Glutamatergic neuron (in vitro differentiated cells): ENCODE data around the gene CCNT2. TPM values are rescaled to one million over a fixed set of nuclear protein-coding genes. Genes with fewer than 3 reads are reported as not detected.

Source experiments
- DNase-seq: peaks from one replicate; pipeline ENCODE4 v3.0.0; 2022
- H3K27ac Mint-ChIP-seq: one replicate; pipeline ENCODE4 v1.8.0; 2020; ENCODE audit warnings: mild to moderate bottlenecking, mixed read lengths, inconsistent platforms; ENCODE audit not compliant: unreplicated experiment
- H3K27me3 Mint-ChIP-seq: one replicate; pipeline ENCODE4 v1.8.0; 2020; ENCODE audit warnings: mild to moderate bottlenecking, moderate library complexity, mixed read lengths, inconsistent platforms; ENCODE audit not compliant: unreplicated experiment
- H3K36me3 Mint-ChIP-seq: one replicate; pipeline ENCODE4 v1.8.0; 2020; ENCODE audit warnings: mild to moderate bottlenecking, mixed read lengths, inconsistent platforms; ENCODE audit not compliant: unreplicated experiment
- H3K4me1 Mint-ChIP-seq: one replicate; pipeline ENCODE4 v1.8.0; 2020; ENCODE audit warnings: mild to moderate bottlenecking, low read depth, mixed read lengths, inconsistent platforms; ENCODE audit not compliant: unreplicated experiment
- H3K4me3 Mint-ChIP-seq: one replicate; pipeline ENCODE4 v1.8.0; 2020; ENCODE audit warnings: mild to moderate bottlenecking, mixed read lengths, inconsistent platforms; ENCODE audit not compliant: unreplicated experiment
- H3K9me3 Mint-ChIP-seq: one replicate; pipeline ENCODE4 v1.8.0; 2020; ENCODE audit warnings: mild to moderate bottlenecking, moderate library complexity, mixed read lengths, inconsistent platforms; ENCODE audit not compliant: unreplicated experiment
- total RNA-seq: library from RNA; stranded (reverse); fragmentation: NEBNext Ultra II Directional; extraction: Animal tissue kit (Norgen Biotek cat#: 25700); gene quantifications from one replicate; pipeline ENCODE4 v1.2.1, GENCODE V29; 2021; ENCODE audit not compliant: unreplicated experiment
- TF ChIP-seq, protein P1 (sequence below): fragments of 200-600 bp; sonication (generic); IDR thresholded peaks from one replicate; pipeline ENCODE4 v1.5.0; 2021; ENCODE audit not compliant: partially characterized antibody, unreplicated experiment

Gene CCNT2
- total RNA-seq, 1 donor from 2014 or later, result 70.0 TPM

DNA sequence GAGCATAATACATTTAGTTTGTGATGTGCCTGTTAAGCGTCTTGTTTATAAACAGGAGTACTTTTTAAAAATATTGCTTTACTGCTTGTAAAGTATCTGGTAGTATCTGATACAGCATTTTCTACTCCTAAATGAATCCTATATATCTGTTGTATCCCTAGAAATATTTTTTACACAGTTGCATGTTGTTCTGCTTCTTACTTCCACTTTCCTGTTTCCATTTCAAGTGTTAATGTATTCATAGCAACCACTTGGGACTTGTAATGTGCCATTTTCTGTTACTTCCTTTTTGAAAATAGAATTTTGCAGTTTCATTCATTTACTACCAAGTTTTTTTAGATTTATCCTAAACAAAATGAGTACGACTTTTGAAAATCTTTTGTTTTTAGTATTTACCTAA lies 24.9 kb downstream of the CCNT2 start:
- H3K27ac Mint-ChIP-seq, result no peak overlapping the region
- no peaks in the 10 kb centered on the region for H3K27me3 Mint-ChIP-seq
- TF ChIP-seq, protein P1, sequence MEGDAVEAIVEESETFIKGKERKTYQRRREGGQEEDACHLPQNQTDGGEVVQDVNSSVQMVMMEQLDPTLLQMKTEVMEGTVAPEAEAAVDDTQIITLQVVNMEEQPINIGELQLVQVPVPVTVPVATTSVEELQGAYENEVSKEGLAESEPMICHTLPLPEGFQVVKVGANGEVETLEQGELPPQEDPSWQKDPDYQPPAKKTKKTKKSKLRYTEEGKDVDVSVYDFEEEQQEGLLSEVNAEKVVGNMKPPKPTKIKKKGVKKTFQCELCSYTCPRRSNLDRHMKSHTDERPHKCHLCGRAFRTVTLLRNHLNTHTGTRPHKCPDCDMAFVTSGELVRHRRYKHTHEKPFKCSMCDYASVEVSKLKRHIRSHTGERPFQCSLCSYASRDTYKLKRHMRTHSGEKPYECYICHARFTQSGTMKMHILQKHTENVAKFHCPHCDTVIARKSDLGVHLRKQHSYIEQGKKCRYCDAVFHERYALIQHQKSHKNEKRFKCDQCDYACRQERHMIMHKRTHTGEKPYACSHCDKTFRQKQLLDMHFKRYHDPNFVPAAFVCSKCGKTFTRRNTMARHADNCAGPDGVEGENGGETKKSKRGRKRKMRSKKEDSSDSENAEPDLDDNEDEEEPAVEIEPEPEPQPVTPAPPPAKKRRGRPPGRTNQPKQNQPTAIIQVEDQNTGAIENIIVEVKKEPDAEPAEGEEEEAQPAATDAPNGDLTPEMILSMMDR, result no peak
- H3K4me3 Mint-ChIP-seq, result no peak overlapping the region
- no peak for DNase-seq
- H3K4me1 Mint-ChIP-seq, result no peaks in the 10 kb centered on the region
- H3K36me3 Mint-ChIP-seq, result no peaks in the 10 kb centered on the region
- H3K9me3 Mint-ChIP-seq, result no peaks in the 10 kb centered on the region

DNA sequence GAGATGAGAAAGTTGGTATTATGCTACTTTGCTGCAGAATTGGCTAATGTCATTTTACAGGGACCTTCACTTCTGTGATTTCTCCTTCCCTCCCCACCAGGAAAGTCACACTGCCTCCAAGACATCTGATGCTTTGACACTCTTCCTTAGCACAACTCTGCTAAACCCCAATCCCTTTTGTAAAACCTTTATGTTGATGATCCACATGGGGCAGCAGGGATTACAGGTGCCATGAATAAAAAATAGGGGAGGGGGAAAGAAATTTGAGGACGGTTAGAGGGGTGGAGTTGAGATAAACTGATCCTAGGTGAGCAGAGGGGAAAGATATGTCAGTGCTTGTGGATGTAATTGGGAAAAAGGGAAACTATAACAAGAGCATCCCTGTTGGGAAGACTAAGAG lies 26.4 kb downstream of the CCNT2 start:
- no peak overlapping the region for H3K4me3 Mint-ChIP-seq
- no peaks in the 10 kb centered on the region for H3K27me3 Mint-ChIP-seq
- no peak for DNase-seq
- no peaks in the 10 kb centered on the region for H3K4me1 Mint-ChIP-seq
- TF ChIP-seq, protein P1, result no peak
- no peaks in the 10 kb centered on the region for H3K9me3 Mint-ChIP-seq
- no peak overlapping the region for H3K27ac Mint-ChIP-seq
- H3K36me3 Mint-ChIP-seq, result no peaks in the 10 kb centered on the region

DNA sequence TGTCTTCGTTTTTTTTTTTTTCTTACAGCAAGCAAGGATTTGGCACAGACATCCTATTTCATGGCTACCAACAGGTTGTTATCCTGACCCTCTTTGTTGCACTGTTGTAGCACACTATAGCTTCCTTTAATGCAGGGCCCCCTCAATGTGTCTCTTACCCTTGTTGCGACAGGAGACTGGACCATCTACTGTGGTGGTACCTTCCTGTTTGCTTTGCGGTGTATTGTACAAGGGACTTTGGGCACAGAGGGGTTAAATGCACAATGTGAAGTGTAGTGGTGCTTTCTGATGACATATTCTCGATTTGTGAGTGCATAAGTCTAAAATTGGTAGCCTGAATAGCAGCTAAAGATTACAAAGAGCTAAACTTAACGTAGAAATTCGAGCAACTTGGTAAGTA lies 27.5 kb downstream of the CCNT2 start:
- DNase-seq, result no peak
- peaks cover 3% of the 10 kb centered on the region for H3K36me3 Mint-ChIP-seq
- TF ChIP-seq, protein P1, result no peak
- no peaks in the 10 kb centered on the region for H3K9me3 Mint-ChIP-seq
- no peak overlapping the region for H3K4me3 Mint-ChIP-seq
- H3K4me1 Mint-ChIP-seq, result no peaks in the 10 kb centered on the region
- H3K27me3 Mint-ChIP-seq, result no peaks in the 10 kb centered on the region
- H3K27ac Mint-ChIP-seq, result no peak overlapping the region

DNA sequence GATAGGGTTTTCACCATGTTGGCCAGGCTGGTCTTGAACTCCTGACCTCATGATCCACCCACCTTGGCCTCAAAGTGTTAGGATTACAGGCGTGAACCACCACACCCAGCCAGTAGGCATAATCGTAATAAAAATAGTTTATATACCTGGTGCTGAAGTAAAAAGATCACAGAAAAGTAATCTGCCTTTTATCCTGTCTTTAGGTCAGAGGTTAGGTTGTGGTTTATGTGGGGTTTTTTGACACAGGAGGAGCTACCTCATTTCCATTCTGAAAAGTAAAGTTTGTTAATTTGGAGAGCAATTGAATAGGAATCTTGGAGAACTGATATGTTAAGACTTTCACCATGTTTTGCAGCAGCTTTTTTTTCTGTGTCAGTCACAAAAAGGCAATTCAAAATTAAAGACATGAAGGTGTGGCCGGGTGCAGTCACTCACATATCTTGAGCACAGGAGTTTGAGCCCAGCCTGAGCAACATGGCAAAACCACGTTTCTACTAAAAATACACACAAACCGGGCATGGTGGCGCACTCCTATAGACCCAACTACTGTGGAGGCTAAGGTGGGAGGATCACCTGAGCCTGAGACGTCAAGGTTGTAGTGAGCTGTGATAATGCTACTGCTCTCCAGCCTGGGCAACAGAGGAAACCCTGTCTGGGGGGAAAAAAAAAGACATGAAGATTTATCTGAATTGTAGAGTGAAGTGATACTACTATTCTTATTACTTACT lies 31.5 kb downstream of the CCNT2 start:
- peaks cover 8% of the 10 kb centered on the region for H3K36me3 Mint-ChIP-seq
- H3K27me3 Mint-ChIP-seq, result no peaks in the 10 kb centered on the region
- no peak overlapping the region for H3K27ac Mint-ChIP-seq
- TF ChIP-seq, protein P1, result no peak
- no peaks in the 10 kb centered on the region for H3K9me3 Mint-ChIP-seq
- H3K4me3 Mint-ChIP-seq, result no peak overlapping the region
- DNase-seq, result no peak
- H3K4me1 Mint-ChIP-seq, result peaks cover 8% of the 10 kb centered on the region

DNA sequence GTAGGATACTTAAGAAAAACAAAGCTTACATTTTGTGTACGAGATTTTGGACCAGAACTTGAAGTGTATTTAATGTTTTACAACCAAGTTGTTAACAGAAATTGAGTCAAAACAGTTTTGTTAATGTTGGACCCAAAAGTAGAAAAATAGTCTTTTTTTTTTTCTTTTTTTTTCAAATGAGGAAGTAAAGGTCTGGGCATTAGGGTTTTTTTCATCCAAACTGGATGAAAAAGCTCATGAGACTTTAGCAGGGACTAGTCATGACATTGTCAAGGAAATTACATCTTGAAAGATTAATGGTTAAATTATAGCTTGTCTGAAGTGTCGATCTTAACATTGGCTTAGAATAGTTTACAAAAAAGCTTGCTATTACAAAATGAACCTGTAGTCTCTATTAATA lies 32.3 kb downstream of the CCNT2 start:
- TF ChIP-seq, protein P1, result no peak
- no peaks in the 10 kb centered on the region for H3K27me3 Mint-ChIP-seq
- H3K27ac Mint-ChIP-seq, result no peak overlapping the region
- no peak for DNase-seq
- H3K36me3 Mint-ChIP-seq, result peaks cover 8% of the 10 kb centered on the region
- H3K9me3 Mint-ChIP-seq, result no peaks in the 10 kb centered on the region
- H3K4me1 Mint-ChIP-seq, result peaks cover 8% of the 10 kb centered on the region
- no peak overlapping the region for H3K4me3 Mint-ChIP-seq
